ENCODE measurements around the gene IKZF2. TPM values are rescaled to one million over a fixed set of nuclear protein-coding genes. Genes with fewer than 3 reads are reported as not detected.

IKZF2 gene
- 8.6 to 18.1 TPM (median 9.2 TPM) in 3 replicates for total RNA-seq
- long read RNA-seq, result 0 reads

DNA sequence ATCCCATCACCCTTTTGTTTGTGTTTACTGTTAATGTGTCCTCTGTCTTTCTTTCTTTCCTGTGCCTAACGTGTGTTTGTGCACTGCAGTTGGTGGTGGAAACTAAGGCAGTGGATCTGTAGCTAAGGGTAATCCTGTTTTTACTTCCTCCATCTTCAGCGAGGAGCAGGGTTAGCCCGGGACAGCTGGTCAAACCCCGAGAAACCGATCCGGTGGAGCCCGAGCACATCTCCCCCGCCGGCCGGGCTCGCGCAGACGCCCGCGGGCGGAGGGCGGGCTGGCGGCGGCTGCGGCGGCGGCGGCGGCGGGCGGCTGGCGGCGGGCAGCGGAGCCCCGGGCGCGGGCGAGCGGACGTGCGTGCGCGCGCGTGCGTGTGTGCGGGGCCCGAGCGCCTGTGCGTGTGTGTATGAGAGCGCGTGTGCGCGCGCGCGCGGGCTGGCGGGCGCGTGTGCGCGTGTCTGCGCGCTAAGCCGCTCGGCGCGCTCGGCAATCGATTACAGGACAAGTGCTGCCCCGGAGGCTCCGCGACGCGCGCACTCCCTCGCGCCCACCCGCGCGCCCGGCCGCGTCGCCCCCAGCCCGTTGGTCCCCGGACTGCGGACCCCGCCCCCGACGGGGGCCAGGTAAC lies at the start of gene IKZF2:
TSS of gene IKZF2 (minus strand) at position 176 of the 628 bp plus-strand sequence. CDS start 2,983 bp downstream, outside the sequence.
- Mint-ChIP-seq H3K27me3 (ENCODE audit: low read depth) (no peaks in the 10 kb centered on the region), H3K36me3 (ENCODE audit: low read depth) (no peaks in the 10 kb centered on the region), H3K27ac (ENCODE audit: unreplicated experiment) (peak within 1 kb of the TSS; percentile 95), H3K4me3 (ENCODE audit: unreplicated experiment) (peak within 1 kb of the TSS; percentile 88), H3K4me1 (ENCODE audit: low read depth) (peaks cover 57% of the 10 kb centered on the region), H3K9me3 (ENCODE audit: low read depth) (no peaks in the 10 kb centered on the region)
- DNase-seq (ENCODE audit: low spot score), result peak; percentile 93
- TF ChIP-seq, protein P1, sequence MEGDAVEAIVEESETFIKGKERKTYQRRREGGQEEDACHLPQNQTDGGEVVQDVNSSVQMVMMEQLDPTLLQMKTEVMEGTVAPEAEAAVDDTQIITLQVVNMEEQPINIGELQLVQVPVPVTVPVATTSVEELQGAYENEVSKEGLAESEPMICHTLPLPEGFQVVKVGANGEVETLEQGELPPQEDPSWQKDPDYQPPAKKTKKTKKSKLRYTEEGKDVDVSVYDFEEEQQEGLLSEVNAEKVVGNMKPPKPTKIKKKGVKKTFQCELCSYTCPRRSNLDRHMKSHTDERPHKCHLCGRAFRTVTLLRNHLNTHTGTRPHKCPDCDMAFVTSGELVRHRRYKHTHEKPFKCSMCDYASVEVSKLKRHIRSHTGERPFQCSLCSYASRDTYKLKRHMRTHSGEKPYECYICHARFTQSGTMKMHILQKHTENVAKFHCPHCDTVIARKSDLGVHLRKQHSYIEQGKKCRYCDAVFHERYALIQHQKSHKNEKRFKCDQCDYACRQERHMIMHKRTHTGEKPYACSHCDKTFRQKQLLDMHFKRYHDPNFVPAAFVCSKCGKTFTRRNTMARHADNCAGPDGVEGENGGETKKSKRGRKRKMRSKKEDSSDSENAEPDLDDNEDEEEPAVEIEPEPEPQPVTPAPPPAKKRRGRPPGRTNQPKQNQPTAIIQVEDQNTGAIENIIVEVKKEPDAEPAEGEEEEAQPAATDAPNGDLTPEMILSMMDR (IDR thresholded peaks at IDR 0.05), result no peak

DNA sequence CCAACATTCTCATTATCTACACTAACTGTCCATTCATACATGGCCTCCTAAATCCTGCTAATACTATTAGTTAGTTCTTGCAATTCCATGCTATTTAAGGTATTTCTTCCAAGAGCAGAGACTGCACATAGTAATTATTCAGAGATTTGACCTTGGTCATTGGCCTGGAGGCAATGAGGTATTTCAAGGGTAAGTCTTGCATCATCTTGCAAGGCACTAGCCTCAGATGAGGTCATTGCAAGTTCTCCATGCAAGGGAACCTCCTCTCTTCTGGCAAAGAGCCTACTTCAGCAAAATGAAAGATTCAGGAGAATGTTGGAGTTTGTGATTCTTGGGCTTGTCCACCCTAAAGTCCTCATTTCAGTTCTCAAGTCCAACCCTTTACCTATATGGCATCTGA lies 48.5 kb upstream of the IKZF2 start:
- Mint-ChIP-seq H3K27me3 (ENCODE audit: low read depth) (no peaks in the 10 kb centered on the region), H3K36me3 (ENCODE audit: low read depth) (no peaks in the 10 kb centered on the region), H3K27ac (ENCODE audit: unreplicated experiment) (no peak overlapping the region), H3K4me1 (ENCODE audit: low read depth) (peaks cover 10% of the 10 kb centered on the region), H3K9me3 (ENCODE audit: low read depth) (peaks cover 5% of the 10 kb centered on the region), H3K4me3 (ENCODE audit: unreplicated experiment) (no peak overlapping the region)
- TF ChIP-seq, protein P1 (IDR thresholded peaks at IDR 0.05), result no peak
- no peak for DNase-seq (ENCODE audit: low spot score)

DNA sequence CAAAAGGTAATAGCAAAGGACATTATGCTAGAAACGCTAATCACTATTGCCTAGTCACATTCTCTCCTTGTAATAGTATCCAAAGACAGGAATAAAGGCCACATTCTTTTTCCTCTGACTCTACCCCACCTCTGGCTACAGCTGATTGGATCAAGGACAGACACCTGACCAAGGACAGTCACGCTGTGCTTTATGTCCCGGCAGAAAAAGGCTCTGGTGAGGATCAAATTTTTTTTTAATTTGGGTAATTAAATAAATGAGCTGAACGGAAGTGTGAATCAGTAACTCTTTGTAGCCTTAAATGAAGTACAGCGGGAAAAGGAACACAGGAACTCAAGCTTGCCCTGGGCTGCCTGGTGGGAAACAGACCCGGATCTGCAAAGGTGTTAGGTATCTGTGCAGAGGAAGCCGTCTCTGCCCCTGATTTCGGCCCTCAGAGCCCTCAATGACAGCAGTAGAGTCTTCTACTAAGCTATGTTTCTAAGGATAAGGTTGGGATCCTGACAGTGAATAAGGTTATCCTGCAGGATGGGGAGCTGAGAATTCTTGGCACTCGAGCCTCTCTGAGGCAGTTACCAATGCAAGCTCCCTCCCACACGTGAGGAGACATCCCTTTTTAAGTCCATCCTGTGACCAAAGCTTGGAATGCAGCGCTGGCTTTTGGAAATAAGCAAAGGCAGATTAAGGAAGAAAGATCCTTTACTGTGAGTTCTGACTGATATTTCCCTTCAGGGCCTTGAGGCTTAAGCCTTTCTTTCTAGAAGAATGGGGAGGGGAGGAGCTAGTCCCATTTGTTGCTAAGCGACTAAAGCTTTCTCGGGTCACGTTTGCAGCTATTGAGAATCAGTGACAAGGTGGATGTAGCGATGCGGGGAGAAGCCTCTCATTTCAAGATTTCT lies 37.8 kb upstream of the IKZF2 start:
- peaks cover 50% of the 10 kb centered on the region for H3K4me1 Mint-ChIP-seq (ENCODE audit: low read depth)
- H3K27me3 Mint-ChIP-seq (ENCODE audit: low read depth), result no peaks in the 10 kb centered on the region
- peaks cover 3% of the 10 kb centered on the region for H3K36me3 Mint-ChIP-seq (ENCODE audit: low read depth)
- DNase-seq (ENCODE audit: low spot score), result no peak
- H3K9me3 Mint-ChIP-seq (ENCODE audit: low read depth), result no peaks in the 10 kb centered on the region
- peak overlapping the region; percentile 83 for H3K27ac Mint-ChIP-seq (ENCODE audit: unreplicated experiment)
- TF ChIP-seq, protein P1 (IDR thresholded peaks at IDR 0.05), result no peak
- H3K4me3 Mint-ChIP-seq (ENCODE audit: unreplicated experiment), result peak overlapping the region; percentile 59

DNA sequence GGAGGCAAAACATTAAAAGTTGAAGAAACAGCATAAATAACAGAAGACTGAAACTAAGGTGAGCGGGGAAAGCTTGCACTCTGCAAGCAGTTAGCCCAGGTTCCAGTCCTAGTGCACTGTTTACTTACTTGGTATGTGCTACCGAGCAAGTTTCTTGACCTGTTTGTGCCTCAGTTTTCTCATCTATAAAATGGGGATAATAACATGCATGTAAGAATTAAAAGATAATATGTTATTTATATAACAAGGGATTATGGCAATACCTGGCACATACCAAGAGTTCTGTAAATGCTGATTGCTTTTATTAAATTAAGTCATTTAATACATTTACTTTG lies 37.1 kb upstream of the IKZF2 start:
- H3K4me1 Mint-ChIP-seq (ENCODE audit: low read depth), result peaks cover 48% of the 10 kb centered on the region
- no peaks in the 10 kb centered on the region for H3K27me3 Mint-ChIP-seq (ENCODE audit: low read depth)
- peak overlapping the region; percentile 56 for H3K4me3 Mint-ChIP-seq (ENCODE audit: unreplicated experiment)
- H3K36me3 Mint-ChIP-seq (ENCODE audit: low read depth), result peaks cover 3% of the 10 kb centered on the region
- no peak for DNase-seq (ENCODE audit: low spot score)
- peak overlapping the region; percentile 95 for H3K27ac Mint-ChIP-seq (ENCODE audit: unreplicated experiment)
- TF ChIP-seq, protein P1 (IDR thresholded peaks at IDR 0.05), result no peak
- no peaks in the 10 kb centered on the region for H3K9me3 Mint-ChIP-seq (ENCODE audit: low read depth)

DNA sequence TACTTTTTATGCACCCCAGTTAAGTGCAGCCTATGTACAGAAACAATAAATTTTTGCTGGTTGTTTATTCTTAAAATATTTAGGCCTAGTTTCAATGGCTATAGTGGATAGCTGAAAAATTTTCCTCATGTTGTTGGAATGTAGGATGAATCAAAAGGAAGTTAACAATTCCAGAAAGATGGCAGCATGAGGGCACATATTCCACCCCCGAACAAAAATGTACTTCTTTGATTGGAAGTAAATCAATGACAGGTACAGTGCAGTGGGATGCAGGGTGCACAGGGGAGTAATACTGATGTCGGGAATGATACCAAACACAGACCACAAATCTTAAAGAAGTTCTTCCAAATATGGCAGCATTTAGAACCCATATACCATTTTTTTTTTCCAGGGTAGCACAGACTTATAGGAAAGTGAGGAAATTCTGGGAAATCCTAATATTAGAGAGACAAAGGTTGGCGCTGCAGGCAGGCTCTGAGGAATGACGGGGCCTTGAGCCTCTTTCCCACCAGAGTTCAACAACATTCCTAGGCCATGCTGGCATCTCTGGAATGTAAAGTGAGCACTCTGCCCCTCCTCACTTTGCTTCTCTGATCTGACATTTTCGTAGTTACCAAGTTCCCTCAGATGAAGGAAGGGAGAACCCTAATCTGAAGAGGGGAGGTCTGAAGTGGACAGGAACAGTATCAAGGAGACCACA lies 36.6 kb upstream of the IKZF2 start:
- no peak for DNase-seq (ENCODE audit: low spot score)
- Mint-ChIP-seq H3K9me3 (ENCODE audit: low read depth) (no peaks in the 10 kb centered on the region), H3K4me1 (ENCODE audit: low read depth) (peaks cover 47% of the 10 kb centered on the region), H3K27me3 (ENCODE audit: low read depth) (no peaks in the 10 kb centered on the region), H3K4me3 (ENCODE audit: unreplicated experiment) (peak overlapping the region; percentile 56), H3K27ac (ENCODE audit: unreplicated experiment) (peak overlapping the region; percentile 95), H3K36me3 (ENCODE audit: low read depth) (peaks cover 3% of the 10 kb centered on the region)
- TF ChIP-seq, protein P1 (IDR thresholded peaks at IDR 0.05), result no peak
